A549 (cell line): ENCODE results near the gene KCNAB1. TPM values are rescaled to one million over a fixed set of nuclear protein-coding genes. Genes with fewer than 3 reads are reported as not detected.

Source experiments
- ATAC-seq, 2 experiments: fragments of 200-7000 bp in 1 of 2; fragments of >200 bp in 1 of 2; cut with Nextera tagmentation in 1 of 2; cut with Tn5 transposase in 1 of 2; 3 replicates each; pipeline versions ENCODE4 v1.8.0 to v1.9.1; 2018 to 2020; ENCODE audit warnings: mild to moderate bottlenecking in 1 of 2, moderate library complexity in 1 of 2
- CTCF ChIA-PET: fragments of 300-600 bp; sonication (Branson Sonifier 250); formaldehyde crosslinking; extraction: SDS; loops from one replicate; lab custom pipeline; 2021; ENCODE audit warnings: antibody characterized with exemption, inconsistent platforms; lab: Yijun Ruan, JAX
- POLR2A ChIA-PET: fragments of 350-600 bp; formaldehyde crosslinking; extraction: SDS; loops from one replicate; lab custom pipeline; 2021; ENCODE audit warnings: antibody characterized with exemption, inconsistent platforms; lab: Yijun Ruan, JAX
- DNase-seq, 2 experiments: peaks; one replicate each; pipeline versions ENCODE4 v3.0.0 to v3.0.0-alpha.2; 2011 to 2016; ENCODE audit warnings: low read depth in 1 of 2, low spot score in 1 of 2
- FAIRE-seq: peaks from 2 replicates; lab custom pipeline; 2011; peaks lifted over from hg19 to GRCh38; lab: Jason Lieb, UNC
- H3K27ac ChIP-seq, 2 experiments: fragments of >200 bp; sonication (Bioruptor Twin); formaldehyde crosslinking; 3 replicates each; pipeline ENCODE4 v1.5.1; 2016 to 2017
- H3K4me1 ChIP-seq: fragments of >200 bp; sonication (Bioruptor Twin); formaldehyde crosslinking; 3 replicates; pipeline ENCODE4 v1.6.1; 2016
- H3K4me2 ChIP-seq: fragments of >200 bp; sonication (Bioruptor Twin); formaldehyde crosslinking; 3 replicates; pipeline ENCODE4 v1.6.1; 2016
- H3K4me3 ChIP-seq: fragments of >200 bp; sonication (Bioruptor Twin); formaldehyde crosslinking; 3 replicates; pipeline ENCODE4 v1.5.1; 2016
- H3K9me3 ChIP-seq: fragments of >200 bp; sonication (Bioruptor Twin); formaldehyde crosslinking; 3 replicates; pipeline ENCODE4 v1.6.1; 2016
- BHLHE40 ChIP-seq: IDR thresholded peaks from 2 replicates; pipeline ENCODE4 v1.6.1; 2012; ENCODE audit warnings: low read depth, low read length, inconsistent platforms
- CEBPB ChIP-seq, 2 experiments: fragments of >200 bp in 1 of 2; sonication (Bioruptor Twin) in 1 of 2; formaldehyde crosslinking in 1 of 2; IDR thresholded peaks; 2 replicates each; pipeline ENCODE4 v1.6.1; 2012 to 2016
- CHD4 ChIP-seq: fragments of 200-600 bp; sonication (generic); IDR thresholded peaks from 2 replicates; pipeline ENCODE4 v1.6.1; 2016; ENCODE audit warnings: antibody characterized with exemption, mild to moderate bottlenecking, borderline replicate concordance
- EP300 ChIP-seq, 2 experiments: fragments of >200 bp; sonication (Bioruptor Twin); formaldehyde crosslinking; IDR thresholded peaks; 2 replicates in 1 of 2; 3 replicates in 1 of 2; pipeline ENCODE4 v1.6.1; 2016 to 2017
- FOSB ChIP-seq: fragments of 250-450 bp; sonication (Bioruptor Pico); IDR thresholded peaks from 2 replicates; pipeline ENCODE4 v1.5.0; 2020; ENCODE audit warnings: mild to moderate bottlenecking, moderate library complexity
- FOSL2 ChIP-seq, 2 experiments: fragments of 450-650 bp in 1 of 2; fragments of >200 bp in 1 of 2; sonication (Bioruptor Twin) in 1 of 2; formaldehyde crosslinking; IDR thresholded peaks; 2 replicates each; pipeline versions ENCODE4 v1.5.0 to v1.6.1; 2016 to 2020; ENCODE audit warnings: mild to moderate bottlenecking in 1 of 2, moderate library complexity in 1 of 2
- FOXS1 ChIP-seq: fragments of 250-450 bp; sonication (Bioruptor Pico); IDR thresholded peaks from 2 replicates; pipeline ENCODE4 v1.5.0; 2020; ENCODE audit warnings: mild to moderate bottlenecking, moderate library complexity
- HOXB13 ChIP-seq: fragments of 250-450 bp; sonication (Bioruptor Pico); IDR thresholded peaks from 2 replicates; pipeline ENCODE4 v1.5.0; 2020; ENCODE audit warnings: low read depth, mild to moderate bottlenecking, moderate library complexity
- JUN ChIP-seq, 2 experiments: fragments of >200 bp; sonication (Bioruptor Twin); formaldehyde crosslinking; IDR thresholded peaks; 2 replicates in 1 of 2; 3 replicates in 1 of 2; pipeline ENCODE4 v1.6.1; 2016 to 2017
- JUNB ChIP-seq: fragments of >200 bp; sonication (Bioruptor Twin); formaldehyde crosslinking; IDR thresholded peaks from 2 replicates; pipeline ENCODE4 v1.6.1; 2016
- KDM1A ChIP-seq: fragments of 200-600 bp; sonication (generic); IDR thresholded peaks from 2 replicates; pipeline ENCODE4 v1.6.1; 2016; ENCODE audit warnings: low read depth, mild to moderate bottlenecking
- KDM5A ChIP-seq: fragments of 200-600 bp; sonication (generic); IDR thresholded peaks from 2 replicates; pipeline ENCODE4 v1.6.1; 2016; ENCODE audit warnings: antibody characterized with exemption, mild to moderate bottlenecking
- MAZ ChIP-seq: fragments of 150-350 bp; IDR thresholded peaks from 2 replicates; pipeline ENCODE4 v1.6.1; 2014; ENCODE audit warnings: antibody characterized with exemption, low read depth, low read length, borderline replicate concordance
- NFE2L2 ChIP-seq: fragments of 150-350 bp; conservative IDR thresholded peaks from 2 replicates; pipeline ENCODE4 v1.6.1; 2014; ENCODE audit warnings: low read length
- PBX3 ChIP-seq: IDR thresholded peaks from 2 replicates; pipeline ENCODE4 v1.6.1; 2012
- POLR2A ChIP-seq: IDR thresholded peaks from 2 replicates; pipeline ENCODE4 v1.6.1; 2012; ENCODE audit warnings: mild to moderate bottlenecking, low read length
- RARB ChIP-seq: fragments of 250-450 bp; sonication (Bioruptor Pico); IDR thresholded peaks from 2 replicates; pipeline ENCODE4 v1.8.0; 2021; ENCODE audit warnings: mild to moderate bottlenecking, moderate library complexity
- RCOR1 ChIP-seq: fragments of 150-350 bp; IDR thresholded peaks from 2 replicates; pipeline ENCODE4 v1.6.1; 2014; ENCODE audit warnings: antibody characterized with exemption, low read length, low read depth
- REST ChIP-seq: fragments of 200-600 bp; sonication (generic); IDR thresholded peaks from 2 replicates; pipeline ENCODE4 v1.6.1; 2016; ENCODE audit warnings: antibody characterized with exemption, mild to moderate bottlenecking, moderate library complexity
- SREBF2 ChIP-seq: fragments of 450-650 bp; IDR thresholded peaks from 2 replicates; pipeline ENCODE4 v1.6.1; 2014; ENCODE audit warnings: mild to moderate bottlenecking, moderate library complexity
- TP53 ChIP-seq: fragments of 250-450 bp; sonication (Bioruptor Pico); IDR thresholded peaks from 2 replicates; pipeline ENCODE4 v1.5.0; 2021; ENCODE audit warnings: mild to moderate bottlenecking, moderate library complexity
- ZFP36 ChIP-seq: fragments of 450-650 bp; IDR thresholded peaks from 2 replicates; pipeline ENCODE4 v1.6.1; 2014; ENCODE audit warnings: borderline replicate concordance; ENCODE audit not compliant: partially characterized antibody
- ZNF302 ChIP-seq: fragments of 250-450 bp; sonication (Bioruptor Pico); IDR thresholded peaks from 2 replicates; pipeline ENCODE4 v1.9.0; 2021; ENCODE audit warnings: inconsistent platforms, mild to moderate bottlenecking, moderate library complexity
- ZSCAN20 ChIP-seq: fragments of 250-450 bp; sonication (Bioruptor Pico); IDR thresholded peaks from 2 replicates; pipeline ENCODE4 v1.8.0; 2022; ENCODE audit warnings: mild to moderate bottlenecking, moderate library complexity
- WGBS: methylation state at CpG from one replicate; pipeline ENCODE4 v1.1.6; 2017; ENCODE audit errors: missing lambda C conversion rate; 5-methylcytosine and 5-hydroxymethylcytosine counted together
- polyA plus RNA-seq, 4 experiments: library from polyadenylated mRNA; depleted of rRNA in 3 of 4; stranded (reverse); fragments of >200 nt; fragmentation: RNase III in 1 of 4; extraction: RNeasy Plus Mini Kit Qiagen cat#74134 plus additional on column Dnase treatment in 1 of 4; gene quantifications; 2 replicates in 3 of 4; 3 replicates in 1 of 4; pipeline ENCODE4 v1.2.3, GENCODE V29; 2011 to 2017

Gene KCNAB1
- polyA plus RNA-seq, 2 of the 4 experiments (the other 2 are of a cell fraction): not detected

GRCh38 chr3:156492801-156493261, 372.5 kb downstream of the KCNAB1 start:
- CTCF ChIA-PET: interaction anchor here (0.7 to 1.3 kb wide), 5 partner anchors 15 to 411 kb away, joined by 3 to 5 read pairs (median 3); no protein-coding TSS in a partner anchor
- Histone ChIP-seq H3K4me3 (no peak overlapping the region), H3K4me1 (no peaks in the 10 kb centered on the region), H3K9me3 (no peaks in the 10 kb centered on the region), H3K27ac (no peak overlapping the region), H3K4me2 (no peak overlapping the region)
- TF ChIP-seq CHD4 (no peak), ZSCAN20 (CRISPR knock-in tag) (no peak), MAZ (no peak), REST (no peak)
- ATAC-seq (no peak), DNase-seq (no peak), FAIRE-seq (no peak)
- POLR2A ChIA-PET: no interaction called here
- WGBS: 45% methylated on average over 3 of the region's 3 CpGs

- H3K27ac ChIP-seq: no peak overlapping the region
- FAIRE-seq (no peak), ATAC-seq (no peak), DNase-seq (no peak)
- H3K9me3 ChIP-seq: no peaks in the 10 kb centered on the region
- no peak overlapping the region for H3K4me3 ChIP-seq
- H3K4me2 ChIP-seq: no peak overlapping the region
- CTCF ChIA-PET: no interaction called here
- POLR2A ChIA-PET: no interaction called here
- no peak for TF ChIP-seq TP53
- no peak for TF ChIP-seq EP300 (IDR thresholded peaks at IDR 0.05)
- TF ChIP-seq FOXS1 (CRISPR knock-in tag): no peak
- TF ChIP-seq SREBF2: no peak
- no peak for TF ChIP-seq RCOR1
- no peak for TF ChIP-seq ZNF302
- no peak for TF ChIP-seq KDM5A
- no peak for TF ChIP-seq KDM1A
- TF ChIP-seq ZFP36: no peak
- no peak for TF ChIP-seq POLR2A
- TF ChIP-seq JUNB: no peak
- no peak for TF ChIP-seq BHLHE40
- TF ChIP-seq FOSB (CRISPR knock-in tag): no peak
- no peak for TF ChIP-seq ZSCAN20 (CRISPR knock-in tag)
- no peaks in the 10 kb centered on the region for H3K4me1 ChIP-seq
- 5% methylated on average over 3 of the region's 3 CpGs for WGBS
These were observed 373.5 kb downstream of the KCNAB1 start for GRCh38 chr3:156493887-156494286.

GRCh38 chr3:156495816-156496215, 375.4 kb downstream of the KCNAB1 start:
- no peak for DNase-seq
- no peak overlapping the region for H3K27ac ChIP-seq
- 86% methylated on average over 1 of the region's 1 CpG for WGBS
- no peaks in the 10 kb centered on the region for H3K9me3 ChIP-seq
- ATAC-seq: no peak
- H3K4me2 ChIP-seq: no peak overlapping the region
- no peak overlapping the region for H3K4me3 ChIP-seq
- no peaks in the 10 kb centered on the region for H3K4me1 ChIP-seq
- CTCF ChIA-PET: no interaction called here
- POLR2A ChIA-PET: no interaction called here
- FAIRE-seq: no peak
- TF ChIP-seq JUN (IDR thresholded peaks at IDR 0.05) (no peak), CEBPB (IDR thresholded peaks at IDR 0.05) (no peak), ZSCAN20 (CRISPR knock-in tag) (no peak), HOXB13 (no peak), EP300 (IDR thresholded peaks at IDR 0.05) (no peak), RARB (CRISPR knock-in tag) (no peak), JUNB (no peak), NFE2L2 (no peak), PBX3 (no peak), FOSL2 (IDR thresholded peaks at IDR 0.05) (no peak), FOSL2 (CRISPR knock-in tag; IDR thresholded peaks at IDR 0.05) (no peak), POLR2A (no peak), ZFP36 (no peak)
